GM19438 (cell line): ENCODE results near the gene COL23A1.

Source experiments
- ATAC-seq: cut with Tn5 transposase; IDR thresholded peaks from one replicate; pipeline ENCODE4 v1.9.1; 2021; ENCODE audit warnings: low read depth; ENCODE audit not compliant: unreplicated experiment

The COL23A1 gene

GRCh38 chr5:178536541-178537466 lies 53.4 kb downstream of the COL23A1 start:
- no peak for ATAC-seq

GRCh38 chr5:178535299-178536175 lies 54.7 kb downstream of the COL23A1 start:
- no peak for ATAC-seq

- no peak for ATAC-seq
Observed at GRCh38 chr5:178533136-178533535, 57.1 kb downstream of the COL23A1 start.

- ATAC-seq: no peak
Observed at GRCh38 chr5:178532666-178533065, 57.5 kb downstream of the COL23A1 start.

- no peak for ATAC-seq
Observed at GRCh38 chr5:178532236-178532635, 58.0 kb downstream of the COL23A1 start.

GRCh38 chr5:178531786-178532185 lies 58.4 kb downstream of the COL23A1 start:
- ATAC-seq: no peak

- ATAC-seq: no peak
Observed at GRCh38 chr5:178530526-178530925, 59.7 kb downstream of the COL23A1 start.

GRCh38 chr5:178529080-178529479 lies 61.1 kb downstream of the COL23A1 start:
- ATAC-seq: no peak

- no peak for ATAC-seq
Observed at GRCh38 chr5:178527458-178528307, 62.5 kb downstream of the COL23A1 start.

GRCh38 chr5:178526773-178527457 lies 63.3 kb downstream of the COL23A1 start:
- no peak for ATAC-seq

GRCh38 chr5:178525906-178526732 lies 64.1 kb downstream of the COL23A1 start:
- ATAC-seq: no peak

- no peak for ATAC-seq
Observed at GRCh38 chr5:178524093-178524882, 65.9 kb downstream of the COL23A1 start.

- no peak for ATAC-seq
Observed at GRCh38 chr5:178522361-178522760, 67.8 kb downstream of the COL23A1 start.

GRCh38 chr5:178520851-178521250 lies 69.3 kb downstream of the COL23A1 start:
- ATAC-seq: no peak

- ATAC-seq: no peak
Observed at GRCh38 chr5:178519804-178520203, 70.4 kb downstream of the COL23A1 start.

GRCh38 chr5:178519155-178519554 lies 71.0 kb downstream of the COL23A1 start:
- ATAC-seq: no peak

GRCh38 chr5:178516504-178517235 lies 73.5 kb downstream of the COL23A1 start:
- no peak for ATAC-seq
